Fibroblast of villous mesenchyme (primary cell): ENCODE data around the gene GAST. TPM values are rescaled to one million over a fixed set of nuclear protein-coding genes. Genes with fewer than 3 reads are reported as not detected.
A peak's percentile ranks its signal among the peaks of the same experiment; 100 is the strongest.

Experiments used
- DNase-seq: peaks from one replicate; pipeline ENCODE4 v3.0.0-alpha.2; 2010; ENCODE audit warnings: low read depth
- H3K4me3 ChIP-seq: 2 replicates; pipeline ENCODE4 v1.5.1; 2011; ENCODE audit warnings: low read depth, mild to moderate bottlenecking, low read length
- CTCF ChIP-seq: IDR thresholded peaks from 2 replicates; pipeline ENCODE4 v1.5.1; 2012; ENCODE audit warnings: low read depth, mild to moderate bottlenecking, low read length; ENCODE audit not compliant: insufficient read depth
- total RNA-seq: library from RNA; depleted of rRNA; stranded (reverse); fragments of >200 nt; gene quantifications from 2 replicates; pipeline ENCODE4 v1.2.3, GENCODE V29; 2012

GAST gene
- total RNA-seq, 1 donor, result not detected

GRCh38 chr17:41728056-41728455, 15.9 kb downstream of the GAST start:
- TF ChIP-seq CTCF, result no peak
- no peak overlapping the region for H3K4me3 ChIP-seq
- no peak for DNase-seq

- no peak overlapping the region for H3K4me3 ChIP-seq
- no peak for TF ChIP-seq CTCF
- DNase-seq, result no peak
These were observed 18.3 kb downstream of the GAST start for GRCh38 chr17:41730479-41730878.

GRCh38 chr17:41731836-41732235, 19.7 kb downstream of the GAST start:
- no peak for TF ChIP-seq CTCF
- no peak overlapping the region for H3K4me3 ChIP-seq
- no peak for DNase-seq

GRCh38 chr17:41733348-41734138, 21.4 kb downstream of the GAST start:
- DNase-seq, result no peak
- peak overlapping the region; percentile 61 for H3K4me3 ChIP-seq
- no peak for TF ChIP-seq CTCF

- no peak for TF ChIP-seq CTCF
- H3K4me3 ChIP-seq, result peak within 1 kb of the TSS; percentile 61
- DNase-seq, result peak; percentile 41
These were observed 22.2 kb downstream of the GAST start, which contains the start of gene HAP1 for GRCh38 chr17:41734139-41734948. Gene HAP1, minus strand, starts transcription at chr17:41734643. Its CDS starts 9 bp downstream, at chr17:41734634.

GRCh38 chr17:41734949-41735313, 22.8 kb downstream of the GAST start:
- no peak for TF ChIP-seq CTCF
- DNase-seq, result peak; percentile 27
- H3K4me3 ChIP-seq, result peak overlapping the region; percentile 61
